SU-DHL-6 (cell line): ENCODE results near the gene ZBTB47.

ENCODE experiments used
- H2AFZ ChIP-seq: fragments of 200-600 bp; sonication (generic); 2 replicates; pipeline ENCODE4 v1.6.1; 2014; ENCODE audit warnings: low read depth, mild to moderate bottlenecking, moderate library complexity, mixed read lengths, antibody characterized with exemption, low read length; ENCODE audit not compliant: severe bottlenecking
- H3F3A ChIP-seq: fragments of 200-600 bp; shearing (Covaris generic); 2 replicates; pipeline ENCODE4 v1.6.0; 2016; ENCODE audit warnings: antibody characterized with exemption, mild to moderate bottlenecking; ENCODE audit not compliant: insufficient read depth
- H3K27ac ChIP-seq: fragments of 200-600 bp; sonication (generic); 2 replicates; pipeline ENCODE4 v1.5.1; 2016; ENCODE audit warnings: low read depth, mild to moderate bottlenecking, low read length, moderate library complexity, mixed read lengths
- H3K27me3 ChIP-seq: fragments of 200-600 bp; sonication (generic), shearing (Covaris generic); 2 replicates; pipeline ENCODE4 v1.6.0; 2014; ENCODE audit warnings: mild to moderate bottlenecking, low read length
- H3K36me3 ChIP-seq: fragments of 200-600 bp; sonication (generic); 2 replicates; pipeline ENCODE4 v1.6.1; 2014; ENCODE audit warnings: mild to moderate bottlenecking, low read length, mixed read lengths
- H3K4me2 ChIP-seq: fragments of 300-600, 200-600 bp; shearing (Covaris generic), sonication (generic); 2 replicates; pipeline ENCODE4 v1.6.0; 2014; ENCODE audit warnings: low read length, low read depth, mild to moderate bottlenecking; ENCODE audit not compliant: poor library complexity, severe bottlenecking
- H3K4me3 ChIP-seq: fragments of 200-600 bp; sonication (generic); 2 replicates; pipeline ENCODE4 v1.5.1; 2014; ENCODE audit warnings: antibody characterized with exemption, low read length, mild to moderate bottlenecking, mixed read lengths; ENCODE audit not compliant: insufficient read depth, poor library complexity, severe bottlenecking
- H3K79me2 ChIP-seq: fragments of 200-600 bp; sonication (generic); 2 replicates; pipeline ENCODE4 v1.6.1; 2014; ENCODE audit warnings: mild to moderate bottlenecking, low read length, moderate library complexity; ENCODE audit not compliant: insufficient read depth
- H3K9ac ChIP-seq: fragments of 200-600 bp; sonication (generic); 2 replicates; pipeline ENCODE4 v1.7.0; 2014; ENCODE audit warnings: mild to moderate bottlenecking, low read length
- H3K9me2 ChIP-seq: fragments of 200-600 bp; sonication (generic); replicated peaks from 2 replicates; pipeline ENCODE4 v1.6.1; 2014; ENCODE audit warnings: low read length; ENCODE audit not compliant: insufficient read depth
- H3K9me3 ChIP-seq: fragments of 200-600 bp; sonication (generic); 2 replicates; pipeline ENCODE4 v1.6.1; 2014; ENCODE audit warnings: low read length, mixed read lengths; ENCODE audit not compliant: insufficient read depth
- H4K20me1 ChIP-seq: fragments of 200-600 bp; sonication (generic); 2 replicates; pipeline ENCODE4 v1.6.1; 2014; ENCODE audit warnings: low read depth, mild to moderate bottlenecking, antibody characterized with exemption, low read length, moderate library complexity, mixed read lengths
- EZH2phosphoT487 ChIP-seq: fragments of 200-600 bp; sonication (generic), shearing (Covaris generic); conservative IDR thresholded peaks from 2 replicates; pipeline ENCODE4 v1.6.1; 2018; ENCODE audit warnings: mild to moderate bottlenecking, antibody characterized with exemption, low read length, moderate library complexity, mixed read lengths
- TF ChIP-seq, protein P1 (sequence below): fragments of 200-600 bp; sonication (generic); IDR thresholded peaks from one replicate; pipeline ENCODE4 v1.5.1; 2017; ENCODE audit warnings: antibody characterized with exemption, mild to moderate bottlenecking, low read length, moderate library complexity; ENCODE audit not compliant: insufficient read depth, poor library complexity, severe bottlenecking

ZBTB47 gene

DNA sequence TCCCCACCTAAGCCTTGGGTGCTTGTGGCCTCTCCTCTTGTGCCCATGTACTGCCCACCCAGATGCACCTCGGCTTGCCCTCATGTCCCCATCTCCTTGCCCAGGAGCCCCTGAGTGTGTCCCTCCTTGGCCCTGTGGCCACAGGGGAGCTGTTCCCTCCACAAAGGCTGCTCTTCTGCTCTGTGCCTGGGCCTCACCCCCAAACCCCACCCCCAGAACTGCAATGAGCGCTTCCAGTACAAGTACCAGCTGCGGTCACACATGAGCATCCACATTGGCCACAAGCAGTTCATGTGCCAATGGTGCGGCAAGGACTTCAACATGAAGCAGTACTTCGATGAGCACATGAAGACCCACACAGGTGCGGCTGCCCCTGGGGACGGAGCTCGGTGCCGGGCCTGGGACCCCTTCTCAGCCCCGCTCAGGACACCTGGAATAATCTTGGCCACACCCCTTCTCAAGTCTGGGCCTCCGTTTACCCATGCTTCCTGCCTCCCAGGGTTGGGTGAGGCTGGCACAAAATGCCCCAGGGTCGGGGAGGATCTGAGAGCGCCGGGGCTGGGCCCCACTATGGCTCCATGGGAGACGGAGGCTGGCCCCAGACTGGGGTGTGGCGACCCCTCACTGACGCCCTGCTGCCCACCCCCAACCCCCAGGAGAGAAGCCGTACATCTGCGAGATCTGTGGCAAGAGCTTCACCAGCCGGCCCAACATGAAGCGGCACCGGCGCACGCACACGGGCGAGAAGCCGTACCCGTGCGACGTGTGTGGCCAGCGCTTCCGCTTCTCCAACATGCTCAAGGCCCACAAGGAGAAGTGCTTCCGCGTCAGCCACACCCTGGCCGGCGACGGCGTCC is 10.3 kb downstream of the ZBTB47 start:
- H3K36me3 ChIP-seq = no peaks in the 10 kb centered on the region
- H3K4me3 ChIP-seq = no peak overlapping the region
- H3K27me3 ChIP-seq = no peaks in the 10 kb centered on the region
- no peaks in the 10 kb centered on the region for H3F3A ChIP-seq
- no peak for TF ChIP-seq EZH2phosphoT487
- TF ChIP-seq, protein P1, sequence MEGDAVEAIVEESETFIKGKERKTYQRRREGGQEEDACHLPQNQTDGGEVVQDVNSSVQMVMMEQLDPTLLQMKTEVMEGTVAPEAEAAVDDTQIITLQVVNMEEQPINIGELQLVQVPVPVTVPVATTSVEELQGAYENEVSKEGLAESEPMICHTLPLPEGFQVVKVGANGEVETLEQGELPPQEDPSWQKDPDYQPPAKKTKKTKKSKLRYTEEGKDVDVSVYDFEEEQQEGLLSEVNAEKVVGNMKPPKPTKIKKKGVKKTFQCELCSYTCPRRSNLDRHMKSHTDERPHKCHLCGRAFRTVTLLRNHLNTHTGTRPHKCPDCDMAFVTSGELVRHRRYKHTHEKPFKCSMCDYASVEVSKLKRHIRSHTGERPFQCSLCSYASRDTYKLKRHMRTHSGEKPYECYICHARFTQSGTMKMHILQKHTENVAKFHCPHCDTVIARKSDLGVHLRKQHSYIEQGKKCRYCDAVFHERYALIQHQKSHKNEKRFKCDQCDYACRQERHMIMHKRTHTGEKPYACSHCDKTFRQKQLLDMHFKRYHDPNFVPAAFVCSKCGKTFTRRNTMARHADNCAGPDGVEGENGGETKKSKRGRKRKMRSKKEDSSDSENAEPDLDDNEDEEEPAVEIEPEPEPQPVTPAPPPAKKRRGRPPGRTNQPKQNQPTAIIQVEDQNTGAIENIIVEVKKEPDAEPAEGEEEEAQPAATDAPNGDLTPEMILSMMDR = no peak
- H3K27ac ChIP-seq = no peak overlapping the region
- no peaks in the 10 kb centered on the region for H3K79me2 ChIP-seq
- H3K4me2 ChIP-seq = no peak overlapping the region
- H4K20me1 ChIP-seq = no peaks in the 10 kb centered on the region
- no peak overlapping the region for H3K9ac ChIP-seq
- no peak overlapping the region for H2AFZ ChIP-seq
- H3K9me3 ChIP-seq = no peaks in the 10 kb centered on the region
- H3K9me2 ChIP-seq = no peaks in the 10 kb centered on the region

DNA sequence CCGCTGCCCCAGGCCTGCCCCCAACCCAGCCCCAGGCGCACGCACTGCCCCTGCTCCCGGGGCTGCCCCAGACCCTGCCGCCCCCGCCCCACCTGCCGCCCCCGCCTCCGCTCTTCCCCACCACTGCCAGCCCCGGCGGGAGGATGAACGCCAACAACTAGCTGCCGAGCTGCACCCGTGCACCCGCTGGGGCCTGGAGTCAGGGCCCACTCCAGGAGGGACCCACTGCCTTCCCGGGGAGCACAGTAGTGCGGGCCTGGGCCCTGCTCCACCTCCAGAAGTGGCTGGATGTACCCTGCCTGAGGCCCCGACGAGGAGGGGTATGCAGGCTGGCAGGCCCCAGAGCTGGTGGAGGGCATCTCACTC is 10.9 kb downstream of the ZBTB47 start:
- no peaks in the 10 kb centered on the region for H3K27me3 ChIP-seq
- no peaks in the 10 kb centered on the region for H4K20me1 ChIP-seq
- H3K36me3 ChIP-seq = no peaks in the 10 kb centered on the region
- H2AFZ ChIP-seq = no peak overlapping the region
- TF ChIP-seq EZH2phosphoT487 = no peak
- TF ChIP-seq, protein P1 = no peak
- no peaks in the 10 kb centered on the region for H3F3A ChIP-seq
- no peak overlapping the region for H3K27ac ChIP-seq
- H3K9me3 ChIP-seq = no peaks in the 10 kb centered on the region
- no peak overlapping the region for H3K4me2 ChIP-seq
- H3K9ac ChIP-seq = no peak overlapping the region
- no peaks in the 10 kb centered on the region for H3K79me2 ChIP-seq
- H3K4me3 ChIP-seq = no peak overlapping the region
- no peaks in the 10 kb centered on the region for H3K9me2 ChIP-seq

DNA sequence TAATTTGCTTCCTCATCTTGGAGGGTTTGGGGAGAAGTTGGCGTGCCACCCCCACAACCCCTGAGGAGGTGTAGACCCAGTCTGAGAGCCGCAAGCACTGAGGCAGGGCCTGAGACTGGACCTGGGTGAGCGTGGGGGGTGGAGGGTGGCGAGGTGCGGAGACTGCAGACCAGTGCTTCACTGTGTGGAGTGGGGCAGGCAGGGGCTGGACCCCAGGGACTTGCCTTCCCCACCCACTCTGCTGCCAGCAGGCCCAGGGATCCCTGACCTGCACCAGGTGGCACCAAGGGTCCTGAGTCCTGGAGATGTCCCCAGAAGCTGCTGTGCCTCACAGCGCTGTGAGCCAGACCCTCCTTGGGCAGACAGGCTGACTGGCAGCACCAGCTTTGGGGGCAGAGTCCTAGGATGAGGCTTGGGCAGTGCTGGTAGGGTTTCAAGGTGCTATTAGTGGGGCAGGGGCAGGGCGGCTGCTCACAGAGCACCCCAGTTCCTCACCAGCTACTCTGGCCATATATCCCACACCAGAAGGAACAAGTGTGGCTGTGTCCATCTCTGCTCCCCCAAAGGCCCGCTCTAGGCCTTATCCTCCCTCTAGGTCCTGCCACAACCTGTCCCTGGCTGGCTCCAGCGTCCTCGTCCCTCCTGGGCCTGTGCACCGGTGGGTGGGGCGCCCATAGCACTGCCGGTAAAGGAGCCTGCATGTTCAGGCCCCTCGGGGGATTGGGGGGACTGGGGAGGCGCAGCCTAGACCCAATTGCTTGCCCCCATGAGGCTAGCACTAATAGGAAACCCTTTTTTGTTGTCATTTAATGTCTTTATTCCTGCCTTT is 11.8 kb downstream of the ZBTB47 start:
- H2AFZ ChIP-seq = no peak overlapping the region
- no peaks in the 10 kb centered on the region for H3K27me3 ChIP-seq
- H3K9me2 ChIP-seq = no peaks in the 10 kb centered on the region
- H4K20me1 ChIP-seq = no peaks in the 10 kb centered on the region
- H3K36me3 ChIP-seq = no peaks in the 10 kb centered on the region
- H3K9me3 ChIP-seq = no peaks in the 10 kb centered on the region
- no peaks in the 10 kb centered on the region for H3F3A ChIP-seq
- no peak overlapping the region for H3K4me2 ChIP-seq
- H3K9ac ChIP-seq = no peak overlapping the region
- no peak overlapping the region for H3K4me3 ChIP-seq
- TF ChIP-seq, protein P1 = no peak
- no peak for TF ChIP-seq EZH2phosphoT487
- no peak overlapping the region for H3K27ac ChIP-seq
- no peaks in the 10 kb centered on the region for H3K79me2 ChIP-seq
